Measurements from ENCODE around the gene PPP4R4. TPM values are rescaled to one million over a fixed set of nuclear protein-coding genes. Genes with fewer than 3 reads are reported as not detected.

PPP4R4 gene
- total RNA-seq, 1 experiment from 2014 or later: 1.1 TPM

DNA sequence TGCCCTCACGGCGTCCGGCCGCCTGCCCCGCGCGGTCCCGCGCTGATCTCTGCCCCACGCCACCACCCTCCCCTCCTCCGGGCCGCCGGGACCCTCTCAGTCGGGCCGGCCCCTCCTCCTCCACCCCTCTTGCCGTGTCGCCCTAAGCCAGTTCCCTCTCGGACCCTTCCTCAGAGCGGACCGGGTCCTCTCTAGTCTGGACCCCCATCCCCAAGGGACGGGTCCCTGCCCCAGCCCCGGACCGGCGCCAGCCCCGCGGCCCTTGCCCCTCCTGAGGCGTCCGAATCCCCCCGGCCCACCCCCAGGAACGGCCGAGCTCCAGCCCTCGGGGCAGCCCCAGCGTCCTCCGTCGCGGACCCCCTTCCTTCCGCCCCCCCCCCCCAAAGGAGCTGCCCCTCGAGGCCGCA, 485 bp downstream of the PPP4R4 start:
- no peak for TF ChIP-seq POLR2AphosphoS5 (IDR thresholded peaks at IDR 0.05; ENCODE audit: low read depth, low read length)
- no peak for DNase-seq (ENCODE audit: low read depth, low spot score)
- H3K9me3 ChIP-seq (ENCODE audit: control insufficient read depth, insufficient read depth, low read depth, low read length): no peaks in the 10 kb centered on the region
- in situ Hi-C loops (cut with HindIII; ENCODE audit: low pct_unique_long_range_greater_than_20kb, low sequenced_read_pairs): no loop called here
- peak overlapping the region; percentile 37 to 52 for H3K4me3 ChIP-seq (ENCODE audit: low read depth in 2 of 2, low read length in 2 of 2)
- CTCF ChIA-PET: no interaction called here
- intact Hi-C loops (cut with micrococcal nuclease; ENCODE audit: unreplicated experiment): no loop called here
- peaks cover 4% of the 10 kb centered on the region for H3K4me1 ChIP-seq (ENCODE audit: control insufficient read depth, insufficient read depth, low read length)
- H3K27me3 ChIP-seq (ENCODE audit: control insufficient read depth, insufficient read depth, low read length): peaks cover 4% of the 10 kb centered on the region; the same call in 1 of the 2 replicates
- no peaks in the 10 kb centered on the region; the same call in 1 of the 2 replicates for H3K36me3 ChIP-seq (ENCODE audit: control insufficient read depth, insufficient read depth, low read length)
- H3K27ac ChIP-seq (ENCODE audit: low read length): no peak overlapping the region
- no TSS peak for BruUV-seq (replicated peaks)
- POLR2A ChIA-PET: no interaction called here
- no peak for ATAC-seq

GRCh38 chr14:94175011-94175745, 1.1 kb downstream of the PPP4R4 start:
- H3K4me1 ChIP-seq (ENCODE audit: control insufficient read depth, insufficient read depth, low read length): peaks cover 4% of the 10 kb centered on the region
- no peak overlapping the region for H3K27ac ChIP-seq (ENCODE audit: low read length)
- CTCF ChIA-PET: interaction anchor here (0.6 kb wide), 1 partner anchor 43 kb away, joined by 3 read pairs; no protein-coding TSS in a partner anchor
- no peak for DNase-seq (ENCODE audit: low read depth, low spot score)
- no peaks in the 10 kb centered on the region; the same call in 1 of the 2 replicates for H3K36me3 ChIP-seq (ENCODE audit: control insufficient read depth, insufficient read depth, low read length)
- no peak for TF ChIP-seq REST (IDR thresholded peaks at IDR 0.05; ENCODE audit: insufficient read depth in 1 of 2, low read depth in 2 of 2, low read length in 1 of 2)
- TF ChIP-seq, protein P1, sequence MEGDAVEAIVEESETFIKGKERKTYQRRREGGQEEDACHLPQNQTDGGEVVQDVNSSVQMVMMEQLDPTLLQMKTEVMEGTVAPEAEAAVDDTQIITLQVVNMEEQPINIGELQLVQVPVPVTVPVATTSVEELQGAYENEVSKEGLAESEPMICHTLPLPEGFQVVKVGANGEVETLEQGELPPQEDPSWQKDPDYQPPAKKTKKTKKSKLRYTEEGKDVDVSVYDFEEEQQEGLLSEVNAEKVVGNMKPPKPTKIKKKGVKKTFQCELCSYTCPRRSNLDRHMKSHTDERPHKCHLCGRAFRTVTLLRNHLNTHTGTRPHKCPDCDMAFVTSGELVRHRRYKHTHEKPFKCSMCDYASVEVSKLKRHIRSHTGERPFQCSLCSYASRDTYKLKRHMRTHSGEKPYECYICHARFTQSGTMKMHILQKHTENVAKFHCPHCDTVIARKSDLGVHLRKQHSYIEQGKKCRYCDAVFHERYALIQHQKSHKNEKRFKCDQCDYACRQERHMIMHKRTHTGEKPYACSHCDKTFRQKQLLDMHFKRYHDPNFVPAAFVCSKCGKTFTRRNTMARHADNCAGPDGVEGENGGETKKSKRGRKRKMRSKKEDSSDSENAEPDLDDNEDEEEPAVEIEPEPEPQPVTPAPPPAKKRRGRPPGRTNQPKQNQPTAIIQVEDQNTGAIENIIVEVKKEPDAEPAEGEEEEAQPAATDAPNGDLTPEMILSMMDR (IDR thresholded peaks at IDR 0.05): no peak
- TF ChIP-seq POLR2AphosphoS5 (IDR thresholded peaks at IDR 0.05; ENCODE audit: low read depth, low read length): no peak
- TF ChIP-seq TCF7L2 (IDR thresholded peaks at IDR 0.05; ENCODE audit: low read depth, low read length): no peak
- TF ChIP-seq SIN3A (IDR thresholded peaks at IDR 0.05; ENCODE audit: borderline replicate concordance, insufficient read depth, low read depth, low read length): no peak
- no peaks in the 10 kb centered on the region for H3K9me3 ChIP-seq (ENCODE audit: control insufficient read depth, insufficient read depth, low read depth, low read length)
- POLR2A ChIA-PET: interaction anchor here (0.7 kb wide), 1 partner anchor 140 kb away, joined by 3 read pairs; no protein-coding TSS in a partner anchor
- peaks cover 4% of the 10 kb centered on the region; the same call in 1 of the 2 replicates for H3K27me3 ChIP-seq (ENCODE audit: control insufficient read depth, insufficient read depth, low read length)
- intact Hi-C loops (cut with micrococcal nuclease; ENCODE audit: unreplicated experiment): no loop called here
- no TSS peak for BruUV-seq (replicated peaks)
- H3K4me3 ChIP-seq (ENCODE audit: low read depth in 2 of 2, low read length in 2 of 2): peak overlapping the region; percentile 37 to 52
- ATAC-seq: no peak
- in situ Hi-C loops (cut with HindIII; ENCODE audit: low pct_unique_long_range_greater_than_20kb, low sequenced_read_pairs): no loop called here

- no peak for TF ChIP-seq REST (IDR thresholded peaks at IDR 0.05; ENCODE audit: insufficient read depth in 1 of 2, low read depth in 2 of 2, low read length in 1 of 2)
- TF ChIP-seq, protein P1 (IDR thresholded peaks at IDR 0.05): no peak
- TF ChIP-seq TCF7L2 (IDR thresholded peaks at IDR 0.05; ENCODE audit: low read depth, low read length): no peak
- no peak for TF ChIP-seq SIN3A (IDR thresholded peaks at IDR 0.05; ENCODE audit: borderline replicate concordance, insufficient read depth, low read depth, low read length)
- TF ChIP-seq POLR2AphosphoS5 (IDR thresholded peaks at IDR 0.05; ENCODE audit: low read depth, low read length): no peak
- intact Hi-C loops (cut with micrococcal nuclease; ENCODE audit: unreplicated experiment): no loop called here
These were observed 1.6 kb downstream of the PPP4R4 start for GRCh38 chr14:94175747-94176146.

More at GRCh38 chr14:94175747-94176146, 1.6 kb downstream of the PPP4R4 start:
- H3K36me3 ChIP-seq (ENCODE audit: control insufficient read depth, insufficient read depth, low read length): no peaks in the 10 kb centered on the region; the same call in 1 of the 2 replicates
- ATAC-seq (no peak), DNase-seq (ENCODE audit: low read depth, low spot score) (no peak)
- H3K27me3 ChIP-seq (ENCODE audit: control insufficient read depth, insufficient read depth, low read length): peaks cover 4% of the 10 kb centered on the region; the same call in 1 of the 2 replicates
- H3K4me3 ChIP-seq (ENCODE audit: low read depth in 2 of 2, low read length in 2 of 2): peak overlapping the region in 1 of 2 experiments; percentile 37; a peak in 3 of 4 replicates
- CTCF ChIA-PET: no interaction called here
- no peak overlapping the region for H3K27ac ChIP-seq (ENCODE audit: low read length)
- peaks cover 4% of the 10 kb centered on the region for H3K4me1 ChIP-seq (ENCODE audit: control insufficient read depth, insufficient read depth, low read length)
- no peaks in the 10 kb centered on the region for H3K9me3 ChIP-seq (ENCODE audit: control insufficient read depth, insufficient read depth, low read depth, low read length)
- POLR2A ChIA-PET: interaction anchor here (0.7 kb wide), 1 partner anchor 141 kb away, joined by 3 read pairs; no protein-coding TSS in a partner anchor
- BruUV-seq (replicated peaks): no TSS peak
- in situ Hi-C loops (cut with HindIII; ENCODE audit: low pct_unique_long_range_greater_than_20kb, low sequenced_read_pairs): no loop called here
